ENCODE measurements around the gene ARAP1.

Gene ARAP1

GRCh38 chr11:72723508-72723907 is 28.7 kb downstream of the ARAP1 start:
- DNase-seq: no peak

- peak in 13 of 14 donors; percentile 50 to 97 (median 81) for DNase-seq
Measured at GRCh38 chr11:72722050-72722748, 30.0 kb downstream of the ARAP1 start.

GRCh38 chr11:72721689-72722049 is 30.5 kb downstream of the ARAP1 start:
- DNase-seq: no peak

- no peak for DNase-seq
Measured at GRCh38 chr11:72721276-72721675, 30.9 kb downstream of the ARAP1 start.

GRCh38 chr11:72720784-72721183 is 31.4 kb downstream of the ARAP1 start:
- DNase-seq: no peak

- DNase-seq: peak in 6 of 14 donors; percentile 22 to 50 (median 32)
Measured at GRCh38 chr11:72720047-72720446, 32.2 kb downstream of the ARAP1 start.

GRCh38 chr11:72719551-72719950 is 32.7 kb downstream of the ARAP1 start:
- no peak for DNase-seq

GRCh38 chr11:72719144-72719543 is 33.1 kb downstream of the ARAP1 start:
- DNase-seq: no peak

GRCh38 chr11:72718101-72718501 is 34.1 kb downstream of the ARAP1 start:
- DNase-seq: peak in 1 of 14 donors; percentile 38

- DNase-seq: no peak
Measured at GRCh38 chr11:72716788-72717435, 35.3 kb downstream of the ARAP1 start.

GRCh38 chr11:72716290-72716689 is 35.9 kb downstream of the ARAP1 start:
- DNase-seq: no peak

- DNase-seq: peak in 1 of 14 donors; percentile 50
Measured at GRCh38 chr11:72712841-72713240, 39.4 kb downstream of the ARAP1 start.

GRCh38 chr11:72712168-72712751 is 39.9 kb downstream of the ARAP1 start:
- peak in 10 of 14 donors; percentile 27 to 78 (median 57) for DNase-seq

GRCh38 chr11:72711141-72711540 is 41.1 kb downstream of the ARAP1 start:
- DNase-seq: no peak

GRCh38 chr11:72710278-72710677 is 41.9 kb downstream of the ARAP1 start:
- no peak for DNase-seq

GRCh38 chr11:72709478-72710238 is 42.5 kb downstream of the ARAP1 start:
- no peak for DNase-seq

- no peak for DNase-seq
Measured at GRCh38 chr11:72707032-72707431, 45.2 kb downstream of the ARAP1 start.

GRCh38 chr11:72706579-72706978 is 45.6 kb downstream of the ARAP1 start:
- DNase-seq: no peak

- no peak for DNase-seq
Measured at GRCh38 chr11:72705442-72706365, 46.5 kb downstream of the ARAP1 start.

GRCh38 chr11:72704783-72705265 is 47.4 kb downstream of the ARAP1 start:
- DNase-seq: no peak

- DNase-seq: no peak
Measured at GRCh38 chr11:72704028-72704782, 48.0 kb downstream of the ARAP1 start.

All from C1 segment of cervical spinal cord (tissue), 14 donors.